Loucy (cell line): Measurements from ENCODE around the gene GABRR3.

Source experiments
- H2AFZ ChIP-seq: fragments of 200-600 bp; sonication (generic); 2 replicates; pipeline ENCODE4 v1.6.0; 2016; ENCODE audit warnings: antibody characterized with exemption, mild to moderate bottlenecking, low read length, moderate library complexity
- H3F3A ChIP-seq: fragments of 200-600 bp; 2 replicates; pipeline ENCODE4 v1.6.0; 2016; ENCODE audit warnings: antibody characterized with exemption, low read depth, mild to moderate bottlenecking
- H3K27me3 ChIP-seq: fragments of 200-600 bp; sonication (generic); 2 replicates; pipeline ENCODE4 v1.6.1; 2014; ENCODE audit warnings: low read length, mild to moderate bottlenecking; ENCODE audit not compliant: insufficient read depth, poor library complexity, severe bottlenecking
- H3K36me3 ChIP-seq: fragments of 200-600 bp; sonication (generic); 2 replicates; pipeline ENCODE4 v1.6.1; 2016; ENCODE audit warnings: low read length; ENCODE audit not compliant: insufficient read depth
- H3K4me1 ChIP-seq: fragments of 200-600 bp; sonication (generic); 2 replicates; pipeline ENCODE4 v1.5.1; 2014; ENCODE audit warnings: low read length, mild to moderate bottlenecking; ENCODE audit not compliant: insufficient read depth, poor library complexity, severe bottlenecking
- H3K4me2 ChIP-seq: fragments of 200-600 bp; sonication (generic); 2 replicates; pipeline ENCODE4 v1.6.0; 2014; ENCODE audit warnings: antibody characterized with exemption, low read length, low read depth, mild to moderate bottlenecking; ENCODE audit not compliant: poor library complexity, severe bottlenecking
- H3K4me3 ChIP-seq: fragments of 200-600 bp; sonication (generic); 2 replicates; pipeline ENCODE4 v1.5.1; 2014; ENCODE audit warnings: low read length, mild to moderate bottlenecking, mixed read lengths; ENCODE audit not compliant: poor library complexity, severe bottlenecking
- H3K79me2 ChIP-seq: fragments of 200-600 bp; sonication (generic); 2 replicates; pipeline ENCODE4 v1.6.1; 2014; ENCODE audit warnings: low read length; ENCODE audit not compliant: insufficient read depth
- H3K9ac ChIP-seq: fragments of 200-600 bp; sonication (generic); 2 replicates; pipeline ENCODE4 v1.6.0; 2014; ENCODE audit warnings: mild to moderate bottlenecking, low read depth, low read length, moderate library complexity; ENCODE audit not compliant: poor library complexity, severe bottlenecking
- H3K9me2 ChIP-seq: fragments of 200-600 bp; sonication (generic); replicated peaks from 2 replicates; pipeline ENCODE4 v1.6.1; 2016; ENCODE audit warnings: low read depth, low read length, mixed read lengths
- H3K9me3 ChIP-seq: fragments of 200-600 bp; sonication (generic); 2 replicates; pipeline ENCODE4 v1.6.1; 2014; ENCODE audit warnings: mild to moderate bottlenecking, antibody characterized with exemption, low read length, low read depth; ENCODE audit not compliant: insufficient read depth
- H4K20me1 ChIP-seq: fragments of 200-600 bp; sonication (generic); 2 replicates; pipeline ENCODE4 v1.6.0; 2014; ENCODE audit warnings: antibody characterized with exemption, low read length, mild to moderate bottlenecking; ENCODE audit not compliant: insufficient read depth, poor library complexity, severe bottlenecking
- EZH2phosphoT487 ChIP-seq: fragments of 200-600 bp; IDR thresholded peaks from 2 replicates; pipeline ENCODE4 v1.6.1; 2018; ENCODE audit warnings: antibody characterized with exemption, mild to moderate bottlenecking, moderate library complexity, borderline replicate concordance
- TF ChIP-seq, protein P1 (sequence below): fragments of 200-600 bp; sonication (generic); conservative IDR thresholded peaks from 2 replicates; pipeline ENCODE4 v1.5.1; 2014; ENCODE audit warnings: mild to moderate bottlenecking, antibody characterized with exemption, low read length

GABRR3 gene

GRCh38 chr3:98002717-98003116 lies 32.4 kb downstream of the GABRR3 start:
- Histone ChIP-seq H4K20me1 (no peaks in the 10 kb centered on the region), H3K4me3 (no peak overlapping the region), H3F3A (no peaks in the 10 kb centered on the region), H3K4me2 (no peak overlapping the region), H3K36me3 (no peaks in the 10 kb centered on the region), H3K27me3 (no peaks in the 10 kb centered on the region), H3K79me2 (no peaks in the 10 kb centered on the region), H3K9ac (no peak overlapping the region), H3K9me3 (no peaks in the 10 kb centered on the region), H3K9me2 (no peaks in the 10 kb centered on the region), H2AFZ (no peak overlapping the region), H3K4me1 (peaks cover 24% of the 10 kb centered on the region)
- TF ChIP-seq, protein P1, sequence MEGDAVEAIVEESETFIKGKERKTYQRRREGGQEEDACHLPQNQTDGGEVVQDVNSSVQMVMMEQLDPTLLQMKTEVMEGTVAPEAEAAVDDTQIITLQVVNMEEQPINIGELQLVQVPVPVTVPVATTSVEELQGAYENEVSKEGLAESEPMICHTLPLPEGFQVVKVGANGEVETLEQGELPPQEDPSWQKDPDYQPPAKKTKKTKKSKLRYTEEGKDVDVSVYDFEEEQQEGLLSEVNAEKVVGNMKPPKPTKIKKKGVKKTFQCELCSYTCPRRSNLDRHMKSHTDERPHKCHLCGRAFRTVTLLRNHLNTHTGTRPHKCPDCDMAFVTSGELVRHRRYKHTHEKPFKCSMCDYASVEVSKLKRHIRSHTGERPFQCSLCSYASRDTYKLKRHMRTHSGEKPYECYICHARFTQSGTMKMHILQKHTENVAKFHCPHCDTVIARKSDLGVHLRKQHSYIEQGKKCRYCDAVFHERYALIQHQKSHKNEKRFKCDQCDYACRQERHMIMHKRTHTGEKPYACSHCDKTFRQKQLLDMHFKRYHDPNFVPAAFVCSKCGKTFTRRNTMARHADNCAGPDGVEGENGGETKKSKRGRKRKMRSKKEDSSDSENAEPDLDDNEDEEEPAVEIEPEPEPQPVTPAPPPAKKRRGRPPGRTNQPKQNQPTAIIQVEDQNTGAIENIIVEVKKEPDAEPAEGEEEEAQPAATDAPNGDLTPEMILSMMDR: no peak
- no peak for TF ChIP-seq EZH2phosphoT487

DNA sequence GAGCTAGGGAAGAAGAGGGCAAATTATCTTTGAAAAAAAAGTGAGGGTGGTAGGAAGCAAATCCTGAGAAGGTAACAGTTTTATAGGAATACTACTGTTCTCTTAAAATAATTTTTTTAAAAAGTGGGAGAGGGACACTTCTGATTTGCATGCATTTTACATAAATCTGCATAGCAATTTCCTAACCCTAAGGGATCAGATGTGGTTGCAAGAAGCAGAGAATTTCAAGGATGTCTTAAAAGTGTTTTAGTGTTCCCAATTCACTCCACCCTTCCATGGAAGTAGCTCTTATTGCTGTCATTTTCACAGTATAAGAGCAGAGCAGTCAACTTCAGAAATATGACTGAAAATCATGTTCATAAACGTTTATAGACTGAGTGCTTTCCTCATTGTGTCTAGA lies 35.1 kb downstream of the GABRR3 start:
- no peaks in the 10 kb centered on the region for H3K36me3 ChIP-seq
- H3K4me3 ChIP-seq: no peak overlapping the region
- no peak for TF ChIP-seq EZH2phosphoT487
- TF ChIP-seq, protein P1: no peak
- H3K79me2 ChIP-seq: no peaks in the 10 kb centered on the region
- no peaks in the 10 kb centered on the region for H3F3A ChIP-seq
- H3K4me1 ChIP-seq: peaks cover 24% of the 10 kb centered on the region
- H2AFZ ChIP-seq: no peak overlapping the region
- no peaks in the 10 kb centered on the region for H4K20me1 ChIP-seq
- no peak overlapping the region for H3K4me2 ChIP-seq
- no peak overlapping the region for H3K9ac ChIP-seq
- H3K9me3 ChIP-seq: no peaks in the 10 kb centered on the region
- H3K27me3 ChIP-seq: no peaks in the 10 kb centered on the region
- H3K9me2 ChIP-seq: no peaks in the 10 kb centered on the region

DNA sequence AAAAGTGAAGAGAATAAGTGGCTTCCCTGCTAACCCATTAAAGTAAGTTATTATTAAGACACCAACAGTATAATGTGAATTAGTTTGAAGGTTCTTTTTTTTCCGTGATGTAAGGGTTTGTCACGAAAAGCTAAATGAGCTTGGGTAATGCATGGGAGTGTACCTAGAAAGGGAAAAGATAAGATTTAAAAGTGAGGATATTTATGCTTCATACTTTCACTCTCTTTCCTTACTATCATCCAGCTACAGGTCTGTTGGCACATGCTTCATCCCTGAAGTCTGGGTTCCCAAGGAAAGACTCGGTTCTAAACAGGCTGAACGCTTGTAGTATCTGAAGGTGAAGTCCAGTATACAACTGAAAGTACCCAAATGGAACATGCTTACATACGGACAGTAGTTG lies 36.0 kb downstream of the GABRR3 start:
- no peak overlapping the region for H3K9ac ChIP-seq
- H3K36me3 ChIP-seq: no peaks in the 10 kb centered on the region
- H3K9me2 ChIP-seq: no peaks in the 10 kb centered on the region
- H3K79me2 ChIP-seq: no peaks in the 10 kb centered on the region
- H3K9me3 ChIP-seq: no peaks in the 10 kb centered on the region
- H2AFZ ChIP-seq: no peak overlapping the region
- no peaks in the 10 kb centered on the region for H4K20me1 ChIP-seq
- H3F3A ChIP-seq: no peaks in the 10 kb centered on the region
- TF ChIP-seq EZH2phosphoT487: no peak
- TF ChIP-seq, protein P1: no peak
- peaks cover 15% of the 10 kb centered on the region for H3K4me1 ChIP-seq
- H3K27me3 ChIP-seq: no peaks in the 10 kb centered on the region
- H3K4me2 ChIP-seq: no peak overlapping the region
- H3K4me3 ChIP-seq: no peak overlapping the region
